HG03060 (cell line): ENCODE measurements around the gene RHOBTB3.
"Not testable (repeated sequence)": the region's sequence is repeated elsewhere in the genome, so short reads cannot be mapped to it uniquely, and the experiment has no call there.

ENCODE experiments used
- ATAC-seq: cut with Tn5 transposase; IDR thresholded peaks from one replicate; pipeline ENCODE4 v1.9.1; 2021; ENCODE audit warnings: low read depth, moderate number of reproducible peaks; ENCODE audit not compliant: unreplicated experiment

RHOBTB3 gene

GRCh38 chr5:95836544-95836943 lies 105.4 kb downstream of the RHOBTB3 start:
- no peak for ATAC-seq

DNA sequence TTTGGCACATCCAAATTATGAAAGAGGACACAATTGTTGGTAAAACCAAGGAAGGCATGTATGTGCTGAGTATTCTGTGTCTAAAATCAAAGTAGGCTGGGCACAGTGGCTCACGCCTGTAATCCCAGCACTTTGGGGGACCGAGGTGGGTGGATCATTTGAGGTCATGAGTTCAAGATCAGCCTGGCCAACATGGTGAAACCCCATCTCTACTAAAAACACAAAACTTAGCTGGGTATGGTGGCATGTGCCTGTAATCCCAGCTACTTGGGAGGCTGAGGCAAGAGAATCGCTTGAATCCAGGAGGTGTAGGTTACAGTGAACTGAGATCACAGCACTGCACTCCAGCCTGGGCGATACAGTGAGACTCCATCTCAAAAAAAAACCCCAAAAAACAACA lies 105.8 kb downstream of the RHOBTB3 start:
- ATAC-seq, result not testable (repeated sequence)

- no peak for ATAC-seq
These were observed 106.4 kb downstream of the RHOBTB3 start for GRCh38 chr5:95837492-95837891.

- no peak for ATAC-seq
These were observed 106.9 kb downstream of the RHOBTB3 start for GRCh38 chr5:95838001-95838520.

GRCh38 chr5:95838556-95838955 lies 107.4 kb downstream of the RHOBTB3 start:
- no peak for ATAC-seq

DNA sequence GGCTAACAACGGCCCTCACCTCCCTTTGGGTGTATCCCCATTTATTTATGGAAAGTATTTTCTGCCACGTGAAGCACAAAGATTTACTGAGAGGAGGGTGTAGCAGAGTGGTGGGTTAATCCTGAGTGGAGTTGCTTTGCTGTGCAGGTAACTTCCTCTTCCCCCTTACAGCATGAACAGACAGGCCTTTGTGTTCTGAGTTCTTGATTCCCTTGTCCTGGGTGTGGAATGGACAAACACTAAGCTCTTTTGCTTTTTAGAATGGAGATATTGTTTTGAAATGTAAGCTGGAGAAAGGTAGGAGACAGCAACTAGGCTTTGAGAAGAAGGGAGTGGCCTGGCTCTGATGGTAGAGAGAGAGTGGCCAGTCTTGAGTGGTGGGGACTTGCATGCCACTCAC lies 108.5 kb downstream of the RHOBTB3 start:
- ATAC-seq, result no peak

DNA sequence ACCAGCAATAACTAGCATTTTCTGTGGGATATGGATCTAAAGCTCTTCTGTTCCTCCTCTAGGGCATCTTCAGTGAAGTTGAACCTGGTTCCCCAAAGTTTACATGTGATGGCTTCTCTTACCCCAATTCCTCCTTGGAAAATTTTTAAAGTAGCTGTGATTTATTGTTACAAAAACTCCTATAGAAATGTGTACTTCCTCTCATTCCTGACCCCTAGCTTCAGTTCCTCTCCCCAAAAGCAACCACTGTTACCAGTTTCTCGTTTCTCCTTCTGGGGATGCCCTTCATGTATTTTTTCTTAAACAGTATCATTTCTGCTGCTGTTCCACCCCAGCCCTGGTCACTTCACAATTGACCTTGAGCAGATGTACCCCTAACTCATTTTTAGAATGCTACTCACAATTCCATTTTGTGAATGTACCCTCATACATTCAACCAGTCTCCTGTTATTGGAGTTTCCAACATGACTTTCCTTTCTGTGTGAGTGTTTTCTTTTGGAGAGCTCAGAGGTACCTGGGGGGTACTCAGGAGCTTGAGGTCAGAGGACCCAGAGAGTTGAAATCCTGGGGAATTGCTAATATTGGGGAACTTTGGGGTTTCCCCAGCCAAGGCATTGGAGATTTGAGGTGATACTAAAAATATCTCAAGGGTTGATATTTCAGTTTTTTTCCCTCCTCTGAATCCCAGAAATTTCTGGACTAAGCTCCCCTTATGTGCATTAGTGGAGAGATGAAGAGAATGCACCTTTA lies 110.0 kb downstream of the RHOBTB3 start:
- ATAC-seq, result no peak

DNA sequence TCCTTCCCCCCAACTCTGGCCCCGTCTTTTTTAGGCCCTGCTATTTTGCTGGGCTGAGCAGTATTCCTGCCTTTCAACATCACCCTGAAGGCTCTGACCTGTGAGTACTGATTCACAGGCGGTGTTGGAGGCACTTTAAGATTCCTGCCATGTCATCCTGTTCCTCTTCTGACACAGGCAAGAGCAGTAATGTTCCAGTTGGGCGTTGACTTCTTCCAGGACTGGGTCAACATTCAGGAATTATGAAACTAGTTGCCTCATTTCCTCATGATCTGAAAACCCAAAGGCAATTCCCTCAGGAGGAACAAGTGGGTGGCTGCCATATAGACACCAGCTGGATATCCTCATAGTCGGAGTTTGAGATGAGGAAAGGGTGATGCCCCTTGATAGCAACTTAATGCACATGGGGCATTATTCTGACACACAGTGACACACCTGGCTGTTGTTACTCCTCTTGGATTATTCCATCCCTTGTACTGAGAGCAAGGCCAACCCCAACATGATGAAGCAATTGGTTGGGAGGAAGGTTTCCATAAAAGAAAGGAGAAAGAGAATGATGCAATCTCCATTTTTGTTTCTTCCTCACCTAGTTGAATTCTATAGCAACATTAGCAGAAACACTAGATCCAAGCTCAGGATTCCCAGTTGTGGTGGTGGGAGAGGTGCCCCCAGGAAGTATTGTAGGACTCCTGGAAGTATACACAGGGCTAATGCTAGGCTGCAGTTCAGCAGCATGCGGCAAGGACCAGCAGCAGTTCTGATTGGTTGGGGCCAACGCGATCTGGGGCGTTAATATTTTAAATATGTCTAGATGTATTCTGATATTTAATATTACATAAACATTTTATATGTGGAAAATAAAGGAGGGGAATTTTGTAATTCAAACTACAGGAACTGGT lies 111.0 kb downstream of the RHOBTB3 start:
- no peak for ATAC-seq

GRCh38 chr5:95842854-95843544 lies 111.9 kb downstream of the RHOBTB3 start:
- ATAC-seq, result peak; percentile 83

GRCh38 chr5:95843733-95844223 lies 112.6 kb downstream of the RHOBTB3 start:
- ATAC-seq, result no peak

- no peak for ATAC-seq
These were observed 114.3 kb downstream of the RHOBTB3 start for GRCh38 chr5:95845391-95845790.
